Islet of Langerhans (tissue), 1 donor: Measurements from ENCODE around the gene OR9Q1.
"Not testable (repeated sequence)": the region's sequence is repeated elsewhere in the genome, so short reads cannot be mapped to it uniquely, and the experiment has no call there.

Experiments used
- FAIRE-seq: peaks from one replicate; lab custom pipeline; 2011; peaks lifted over from hg19 to GRCh38; lab: Jason Lieb, UNC

The OR9Q1 gene

DNA sequence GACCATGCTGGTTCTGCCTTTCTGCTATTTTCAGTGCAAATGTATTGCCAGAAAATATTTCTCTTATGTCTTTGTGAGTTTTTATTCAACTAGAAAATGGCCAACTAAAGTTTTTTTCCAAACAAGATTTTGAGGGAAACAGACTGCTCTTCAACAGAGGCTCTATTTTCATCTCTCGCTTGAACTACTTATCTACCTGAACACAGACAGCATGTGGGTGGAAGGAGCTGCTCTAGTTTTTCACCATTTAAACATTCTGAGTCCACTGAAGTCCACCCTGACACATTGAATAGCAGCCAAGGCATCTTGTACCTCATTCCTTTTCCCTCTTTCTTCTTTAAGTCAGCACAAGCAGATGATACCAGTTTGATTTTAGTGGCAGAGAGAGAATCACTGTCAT lies 111.5 kb downstream of the OR9Q1 start:
- FAIRE-seq: no peak

GRCh38 chr11:58142761-58143160 lies 119.1 kb downstream of the OR9Q1 start:
- no peak for FAIRE-seq

DNA sequence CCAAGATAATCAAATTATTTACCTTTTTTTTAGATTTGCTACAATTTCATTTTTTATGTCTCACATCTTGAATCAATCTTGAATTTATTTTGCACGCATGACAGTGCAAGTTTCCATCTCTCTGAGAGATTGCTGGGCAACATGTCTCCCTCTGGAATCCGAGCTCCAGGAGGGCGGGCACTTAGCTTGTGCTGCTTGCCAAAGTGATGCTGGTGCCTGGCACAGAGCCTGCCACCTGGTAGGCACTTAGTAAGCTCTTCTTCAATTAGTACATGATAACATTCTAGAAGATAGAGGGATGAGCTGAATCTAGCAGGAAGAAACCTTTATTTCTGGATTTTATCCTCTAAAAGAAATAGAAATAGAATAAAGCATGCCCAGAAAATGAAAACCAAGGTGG lies 129.1 kb downstream of the OR9Q1 start:
- FAIRE-seq: no peak

DNA sequence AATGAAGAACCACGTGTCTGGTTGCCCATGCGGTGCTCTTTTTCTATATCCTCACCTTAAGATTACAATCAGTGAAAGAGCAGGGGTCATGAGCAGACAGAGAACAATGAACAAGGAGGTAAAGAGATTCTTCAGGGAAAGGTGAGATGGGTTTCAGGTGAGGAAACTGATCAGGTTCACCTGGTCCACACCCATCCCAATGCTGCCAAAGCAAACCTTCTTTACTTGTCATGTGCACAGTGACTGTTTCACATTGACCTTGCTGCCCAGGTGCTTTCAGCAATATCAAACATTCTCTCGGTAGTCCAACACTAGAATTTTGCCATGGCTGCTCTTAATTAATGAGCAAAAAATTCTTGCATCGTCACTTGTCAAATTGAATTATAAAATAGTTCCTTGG lies 140.7 kb downstream of the OR9Q1 start:
- FAIRE-seq: no peak

DNA sequence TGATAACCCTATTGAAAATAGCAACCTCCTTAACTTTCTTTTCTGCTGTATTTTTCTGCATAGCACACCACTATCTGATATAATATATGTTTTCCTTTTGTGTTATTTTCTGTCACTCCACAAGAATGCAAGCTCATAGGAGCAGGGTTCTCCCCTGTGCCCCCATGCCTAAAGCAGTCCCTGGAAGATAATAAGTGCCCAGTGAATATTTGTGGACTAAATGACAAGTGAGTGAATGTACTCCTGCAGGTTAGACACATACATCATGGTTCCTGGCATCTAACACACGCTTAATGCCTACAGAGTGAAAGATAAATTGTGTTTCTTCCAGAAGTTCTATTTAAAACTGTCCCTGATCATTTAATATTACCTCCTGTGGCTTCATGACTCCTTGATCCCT lies 141.3 kb downstream of the OR9Q1 start:
- no peak for FAIRE-seq

GRCh38 chr11:58165504-58166106 lies 141.9 kb downstream of the OR9Q1 start:
- no peak for FAIRE-seq

GRCh38 chr11:58177409-58178054 lies 153.9 kb downstream of the OR9Q1 start:
- FAIRE-seq: no peak

GRCh38 chr11:58178444-58178843 lies 154.8 kb downstream of the OR9Q1 start:
- no peak for FAIRE-seq

DNA sequence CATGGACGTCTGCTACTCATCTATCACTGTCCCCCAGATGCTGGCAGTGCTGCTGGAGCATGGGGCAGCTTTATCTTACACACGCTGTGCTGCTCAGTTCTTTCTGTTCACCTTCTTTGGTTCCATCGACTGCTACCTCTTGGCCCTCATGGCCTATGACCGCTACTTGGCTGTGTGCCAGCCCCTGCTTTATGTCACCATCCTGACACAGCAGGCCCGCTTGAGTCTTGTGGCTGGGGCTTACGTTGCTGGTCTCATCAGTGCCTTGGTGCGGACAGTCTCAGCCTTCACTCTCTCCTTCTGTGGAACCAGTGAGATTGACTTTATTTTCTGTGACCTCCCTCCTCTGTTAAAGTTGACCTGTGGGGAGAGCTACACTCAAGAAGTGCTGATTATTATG lies 156.0 kb downstream of the OR9Q1 start:
- FAIRE-seq: no peak

- FAIRE-seq: no peak
Measured at GRCh38 chr11:58186938-58187337, 163.3 kb downstream of the OR9Q1 start.

GRCh38 chr11:58188770-58189169 lies 165.1 kb downstream of the OR9Q1 start, which contains the start of gene OR9Q2:
Gene OR9Q2, plus strand, starts transcription at chr11:58189070. Its CDS starts 1,421 bp downstream, at chr11:58190491.
- FAIRE-seq: no peak

DNA sequence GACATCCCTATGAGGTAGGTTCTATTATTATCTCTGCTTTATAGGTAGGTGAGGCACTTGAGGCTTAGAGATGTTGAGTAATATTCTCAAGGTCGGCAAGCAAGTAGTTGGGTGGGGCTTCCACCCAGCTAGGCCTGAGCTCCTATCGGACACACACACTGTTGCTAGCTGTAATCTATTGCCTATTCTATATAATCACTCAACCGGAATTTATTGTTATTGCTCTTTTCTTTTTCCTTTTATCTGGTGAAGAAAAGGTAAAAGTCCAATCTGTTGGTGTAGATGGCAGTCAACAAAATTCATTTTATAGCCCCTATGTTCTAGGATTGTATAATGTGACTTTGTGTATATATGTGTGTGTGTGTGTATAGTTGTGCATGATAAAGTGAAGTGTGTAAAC lies 168.5 kb downstream of the OR9Q1 start:
- no peak for FAIRE-seq

DNA sequence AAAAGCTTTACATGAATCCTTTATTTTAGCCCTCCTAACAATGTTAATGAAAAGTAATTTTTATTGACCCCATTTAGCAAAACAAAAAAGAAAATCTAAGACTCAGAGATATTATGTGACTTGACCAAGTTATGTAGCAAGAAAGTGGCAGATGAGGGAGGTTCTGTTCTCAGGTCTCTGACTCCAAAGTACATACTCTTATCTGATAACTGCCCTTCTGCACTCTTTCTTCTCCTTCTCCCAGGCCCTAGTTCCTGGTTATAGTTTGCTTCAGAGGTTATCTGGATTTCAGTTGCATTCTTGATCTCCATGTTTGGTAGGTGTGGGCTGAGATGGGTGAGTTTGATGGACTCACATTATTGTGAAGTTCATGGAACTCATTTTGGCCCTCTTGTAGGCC lies 169.7 kb downstream of the OR9Q1 start:
- no peak for FAIRE-seq

- no peak for FAIRE-seq
Measured at GRCh38 chr11:58195939-58196338, 172.3 kb downstream of the OR9Q1 start.

- FAIRE-seq: no peak
Measured at GRCh38 chr11:58199271-58199670, 175.6 kb downstream of the OR9Q1 start.

GRCh38 chr11:58204042-58204441 lies 180.4 kb downstream of the OR9Q1 start, which contains the start of gene OR1S2:
Gene OR1S2, minus strand, starts transcription at chr11:58204142. Its CDS starts 0 bp downstream, at chr11:58204142.
- no peak for FAIRE-seq

DNA sequence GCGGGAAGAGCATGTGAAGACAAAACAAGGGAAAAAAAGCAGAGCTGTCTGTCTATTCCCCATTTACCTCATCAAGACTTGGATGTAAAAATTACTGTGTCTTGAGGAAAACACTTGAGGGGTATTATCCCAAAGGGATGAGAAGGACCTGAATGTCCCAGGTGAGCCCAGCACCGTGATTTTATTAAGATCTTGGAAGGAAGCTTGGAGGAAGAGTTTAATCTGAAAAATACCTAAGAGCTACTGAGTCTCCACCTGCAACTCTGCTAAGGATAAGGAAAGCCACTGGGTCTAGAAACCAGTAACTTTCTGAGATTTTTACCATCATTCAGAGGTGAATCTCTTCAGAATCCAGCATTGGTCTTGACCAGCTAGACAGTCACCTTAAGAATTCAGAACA lies 188.7 kb downstream of the OR9Q1 start, which contains the start of gene OR1S1:
OR1S1 (plus strand) TSS at position 301 of the 400 bp plus-strand sequence.
- not testable (repeated sequence) for FAIRE-seq

GRCh38 chr11:58216476-58216875 lies 192.8 kb downstream of the OR9Q1 start:
- FAIRE-seq: no peak

GRCh38 chr11:58222721-58223120 lies 199.0 kb downstream of the OR9Q1 start:
- FAIRE-seq: no peak

DNA sequence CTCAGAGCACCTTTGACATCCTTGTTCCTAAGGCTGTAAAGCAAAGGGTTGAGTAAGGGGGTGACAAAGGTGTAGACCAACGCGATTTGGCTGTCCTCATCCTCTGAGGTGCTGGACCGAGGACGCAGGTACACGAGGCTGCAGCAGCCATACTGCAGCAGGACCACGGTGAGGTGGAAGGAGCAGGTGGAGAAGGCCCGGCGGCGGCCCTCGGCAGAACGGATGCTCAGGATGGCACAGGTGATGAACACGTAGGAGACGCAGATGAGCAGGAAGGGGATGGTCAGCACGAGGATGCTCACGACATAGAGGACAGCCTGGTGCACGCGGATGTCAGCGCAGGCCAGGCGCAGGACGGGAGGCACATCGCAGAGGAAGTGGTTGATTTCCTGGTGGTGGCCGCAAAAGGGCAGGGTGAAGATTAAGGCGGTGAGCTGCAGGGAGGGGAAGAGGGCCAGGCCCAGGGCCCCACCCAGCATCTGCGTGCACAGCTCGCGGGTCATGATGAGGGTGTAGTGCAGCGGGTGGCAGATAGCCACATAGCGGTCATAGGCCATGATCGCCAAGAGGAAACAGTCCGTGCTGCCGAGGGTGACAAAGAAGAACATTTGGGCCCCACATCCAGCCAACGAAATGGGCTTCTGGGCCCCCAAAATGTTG lies 204.4 kb downstream of the OR9Q1 start:
- FAIRE-seq: no peak
